SJCRH30 (cell line): ENCODE data around the gene MTERF2. TPM values are rescaled to one million over a fixed set of nuclear protein-coding genes. Genes with fewer than 3 reads are reported as not detected.

Source experiments
- DNase-seq, 2 experiments: peaks; one replicate each; pipeline ENCODE4 v3.0.0-alpha.2; 2015 to 2020
- H3K27ac ChIP-seq: fragments of 250-450 bp; sonication (Bioruptor Pico); 2 replicates; pipeline ENCODE4 v1.5.1; 2020; ENCODE audit warnings: mild to moderate bottlenecking, moderate library complexity
- H3K27me3 ChIP-seq: fragments of 250-450 bp; sonication (Bioruptor Pico); 2 replicates; pipeline ENCODE4 v1.5.1; 2020; ENCODE audit warnings: mild to moderate bottlenecking, moderate library complexity
- H3K36me3 ChIP-seq: fragments of 250-450 bp; sonication (Bioruptor Pico); 2 replicates; pipeline ENCODE4 v1.5.1; 2020; ENCODE audit warnings: mild to moderate bottlenecking, moderate library complexity
- H3K4me1 ChIP-seq: fragments of 250-450 bp; sonication (Bioruptor Pico); 2 replicates; pipeline ENCODE4 v1.5.1; 2020; ENCODE audit warnings: mild to moderate bottlenecking, moderate library complexity
- H3K4me3 ChIP-seq: fragments of 250-450 bp; sonication (Bioruptor Pico); 2 replicates; pipeline ENCODE4 v1.5.1; 2020; ENCODE audit warnings: mild to moderate bottlenecking, moderate library complexity
- H3K9me3 ChIP-seq: fragments of 250-450 bp; sonication (Bioruptor Pico); replicated peaks from 2 replicates; pipeline ENCODE4 v1.5.1; 2020; ENCODE audit warnings: mild to moderate bottlenecking, moderate library complexity
- total RNA-seq: library from RNA; depleted of rRNA; stranded (reverse); fragments of >200 nt; shearing (Covaris generic); gene quantifications from 2 replicates; pipeline ENCODE4 v1.2.3, GENCODE V29; 2014; rRNA removed

MTERF2 gene
- total RNA-seq, 1 experiment from 2014 or later, result 18.1 TPM

- Histone ChIP-seq H3K36me3 (0 out of 2 replicates have a peak, but pooled peaks cover 2% of the 10 kb centered on the region), H3K27ac (no peak overlapping the region), H3K9me3 (no peaks in the 10 kb centered on the region; the same call in 1 of the 2 replicates), H3K27me3 (no peaks in the 10 kb centered on the region), H3K4me3 (peak overlapping the region; percentile 88), H3K4me1 (peaks cover 3% of the 10 kb centered on the region; the same call in 1 of the 2 replicates)
- no peak for DNase-seq
Observed at GRCh38 chr12:106953352-106954250, 33.3 kb downstream of the MTERF2 start.

GRCh38 chr12:106950591-106950990 lies 36.4 kb downstream of the MTERF2 start:
- Histone ChIP-seq H3K4me3 (no peak overlapping the region), H3K4me1 (no peaks in the 10 kb centered on the region), H3K9me3 (peaks cover 2% of the 10 kb centered on the region; the same call in 1 of the 2 replicates), H3K36me3 (no peaks in the 10 kb centered on the region), H3K27ac (no peak overlapping the region), H3K27me3 (no peaks in the 10 kb centered on the region)
- no peak for DNase-seq

- no peaks in the 10 kb centered on the region for H3K27me3 ChIP-seq
- H3K9me3 ChIP-seq, result peaks cover 10% of the 10 kb centered on the region
Observed at GRCh38 chr12:106947461-106947860, 39.5 kb downstream of the MTERF2 start.

GRCh38 chr12:106945261-106945851 lies 41.6 kb downstream of the MTERF2 start:
- Histone ChIP-seq H3K36me3 (no peaks in the 10 kb centered on the region), H3K4me3 (no peak overlapping the region), H3K27me3 (no peaks in the 10 kb centered on the region), H3K27ac (no peak overlapping the region), H3K4me1 (no peaks in the 10 kb centered on the region), H3K9me3 (peaks cover 10% of the 10 kb centered on the region)
- peak in 1 of 2 experiments; percentile 11 for DNase-seq

More at GRCh38 chr12:106947461-106947860, 39.5 kb downstream of the MTERF2 start:
- no peak overlapping the region for H3K27ac ChIP-seq
- no peak overlapping the region for H3K4me3 ChIP-seq
- DNase-seq, result no peak
- H3K4me1 ChIP-seq, result no peaks in the 10 kb centered on the region
- no peaks in the 10 kb centered on the region for H3K36me3 ChIP-seq

GRCh38 chr12:106942775-106943174 lies 44.2 kb downstream of the MTERF2 start:
- no peaks in the 10 kb centered on the region for H3K4me1 ChIP-seq
- H3K9me3 ChIP-seq, result peaks cover 10% of the 10 kb centered on the region
- H3K27ac ChIP-seq, result no peak overlapping the region
- no peaks in the 10 kb centered on the region for H3K27me3 ChIP-seq
- no peaks in the 10 kb centered on the region for H3K36me3 ChIP-seq
- peak in 1 of 2 experiments; percentile 13 for DNase-seq
- no peak overlapping the region for H3K4me3 ChIP-seq

- Histone ChIP-seq H3K4me3 (no peak overlapping the region), H3K27ac (no peak overlapping the region), H3K27me3 (no peaks in the 10 kb centered on the region), H3K9me3 (peaks cover 10% of the 10 kb centered on the region), H3K36me3 (no peaks in the 10 kb centered on the region), H3K4me1 (no peaks in the 10 kb centered on the region)
- DNase-seq, result no peak
Observed at GRCh38 chr12:106941481-106942156, 45.3 kb downstream of the MTERF2 start.

- no peaks in the 10 kb centered on the region for H3K9me3 ChIP-seq
- no peaks in the 10 kb centered on the region for H3K4me1 ChIP-seq
- H3K27ac ChIP-seq, result no peak overlapping the region
Observed at GRCh38 chr12:106934277-106934676, 52.7 kb downstream of the MTERF2 start.

More at GRCh38 chr12:106934277-106934676, 52.7 kb downstream of the MTERF2 start:
- DNase-seq, result no peak
- no peaks in the 10 kb centered on the region for H3K27me3 ChIP-seq
- no peaks in the 10 kb centered on the region for H3K36me3 ChIP-seq
- H3K4me3 ChIP-seq, result no peak overlapping the region

Other genes starting within 250 kb of the MTERF2 start
- gene RIC8B, start 212.5 kb downstream of the MTERF2 start, total RNA-seq, result 12.1 and 14.9 TPM in 2 replicates
- gene TMEM263, start 31.2 kb downstream of the MTERF2 start, total RNA-seq, result 39.2 and 41.1 TPM in 2 replicates
- 30.7 and 38.0 TPM in 2 replicates for gene CRY1, start 106.4 kb upstream of the MTERF2 start, total RNA-seq